ENCODE results near the gene CPZ.
"Not testable (repeated sequence)": the region's sequence is repeated elsewhere in the genome, so short reads cannot be mapped to it uniquely, and the experiment has no call there.

CPZ gene

DNA sequence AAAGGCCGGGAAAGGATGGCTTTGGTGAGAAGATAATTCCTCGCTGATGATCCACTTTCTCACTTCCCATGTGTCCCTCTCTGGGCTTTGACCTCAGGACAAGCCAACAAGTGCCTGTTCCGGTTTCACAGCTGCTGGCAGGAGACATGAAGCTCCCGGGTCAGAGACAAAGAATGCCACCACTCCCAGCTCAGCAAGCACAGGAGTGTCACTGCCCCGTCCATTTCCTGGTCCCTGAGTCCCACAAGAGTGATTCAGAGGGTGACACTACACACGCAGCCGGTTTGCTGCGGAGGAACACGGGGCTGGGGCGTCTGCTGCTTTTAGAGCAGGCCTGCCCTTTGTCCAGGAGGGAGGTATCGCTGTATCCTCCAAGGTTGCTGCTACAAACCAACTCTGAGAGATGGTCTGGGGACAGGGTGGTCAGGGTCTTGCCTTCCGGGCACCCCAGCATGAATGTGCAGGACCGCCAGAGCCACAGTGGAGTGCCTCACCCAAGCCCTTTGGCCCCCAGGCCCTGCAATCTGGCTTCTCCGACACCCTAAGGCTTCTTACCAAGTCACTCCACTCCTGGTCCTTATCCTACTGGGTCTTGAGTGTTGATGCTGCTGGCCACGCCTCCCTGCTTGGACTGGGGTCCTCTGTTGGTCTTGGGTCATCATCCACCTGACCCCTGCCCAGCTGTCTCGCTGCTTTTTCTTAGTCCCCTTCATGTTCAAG lies 49.5 kb downstream of the CPZ start:
- DNase-seq = no peak

DNA sequence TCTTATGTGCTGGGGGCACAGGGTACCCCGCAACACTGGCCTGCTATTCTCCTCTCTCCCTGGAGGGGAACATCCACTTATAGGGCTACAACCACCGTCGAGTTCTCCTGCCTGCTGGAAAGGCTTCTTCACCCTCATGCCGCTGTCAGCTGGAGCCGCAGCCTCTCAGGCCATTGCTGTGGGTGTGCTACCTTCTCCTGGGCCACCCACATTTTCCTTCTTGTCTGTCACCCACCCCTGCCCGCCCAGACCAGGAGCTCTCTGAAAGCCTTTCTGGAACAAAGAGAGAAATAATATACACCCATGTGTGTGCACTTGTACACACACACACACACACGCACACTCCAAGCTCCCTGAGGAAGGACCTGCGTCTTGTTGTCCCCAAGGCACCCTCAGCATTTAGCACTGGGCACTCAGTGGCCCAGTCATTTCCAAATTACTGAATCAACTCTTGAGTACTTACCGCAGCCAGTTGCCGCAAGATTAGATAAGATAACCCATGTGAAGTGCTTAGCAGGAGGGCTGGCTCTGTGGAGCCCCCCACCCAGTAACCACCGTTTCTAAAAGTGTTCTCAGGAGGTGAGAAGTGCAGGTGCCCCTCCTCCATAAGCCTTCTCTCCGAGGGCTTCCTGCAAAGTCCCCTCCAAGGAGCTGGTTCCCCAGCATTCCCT lies 50.2 kb downstream of the CPZ start:
- DNase-seq = no peak

DNA sequence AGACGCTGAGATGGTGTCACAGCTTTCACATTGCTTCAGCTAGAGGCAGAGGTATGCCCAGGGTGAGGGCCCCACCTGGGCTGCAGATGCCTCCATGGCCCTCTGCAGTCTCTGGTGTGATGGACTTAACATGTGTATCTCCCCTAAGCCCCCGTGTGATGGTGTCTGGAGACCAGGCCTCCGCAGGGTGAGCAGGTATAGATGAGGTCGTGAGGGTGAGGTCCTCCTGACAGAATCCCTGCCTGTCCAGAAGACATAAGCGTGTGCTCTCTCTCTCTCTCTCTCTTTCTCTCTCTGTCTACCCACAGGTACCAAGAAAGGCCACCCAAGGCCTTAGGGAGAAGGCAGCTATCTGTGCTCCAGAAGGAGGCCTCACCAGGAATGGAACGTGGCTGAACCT lies 50.9 kb downstream of the CPZ start:
- DNase-seq = no peak

DNA sequence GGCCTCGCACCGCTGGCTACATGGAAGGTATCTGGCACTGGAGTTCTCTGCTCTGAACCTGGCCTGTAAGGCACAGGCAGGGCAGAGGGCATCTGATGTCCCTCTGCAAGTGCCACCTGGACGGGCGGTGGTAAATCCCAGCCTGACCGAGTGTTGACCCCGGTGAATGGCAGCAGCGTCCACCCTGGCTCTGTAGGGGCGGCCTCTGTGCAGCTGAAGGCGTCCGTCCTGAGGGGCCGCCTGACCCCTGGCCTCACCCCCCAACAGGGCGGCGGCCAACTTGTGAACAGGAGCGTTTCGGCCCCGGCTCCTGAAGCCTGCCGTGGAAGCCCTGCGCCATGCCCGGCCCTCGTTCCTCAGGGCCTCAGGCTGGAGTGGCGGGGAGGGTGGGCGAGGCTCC lies 51.4 kb downstream of the CPZ start:
- no peak for DNase-seq

DNA sequence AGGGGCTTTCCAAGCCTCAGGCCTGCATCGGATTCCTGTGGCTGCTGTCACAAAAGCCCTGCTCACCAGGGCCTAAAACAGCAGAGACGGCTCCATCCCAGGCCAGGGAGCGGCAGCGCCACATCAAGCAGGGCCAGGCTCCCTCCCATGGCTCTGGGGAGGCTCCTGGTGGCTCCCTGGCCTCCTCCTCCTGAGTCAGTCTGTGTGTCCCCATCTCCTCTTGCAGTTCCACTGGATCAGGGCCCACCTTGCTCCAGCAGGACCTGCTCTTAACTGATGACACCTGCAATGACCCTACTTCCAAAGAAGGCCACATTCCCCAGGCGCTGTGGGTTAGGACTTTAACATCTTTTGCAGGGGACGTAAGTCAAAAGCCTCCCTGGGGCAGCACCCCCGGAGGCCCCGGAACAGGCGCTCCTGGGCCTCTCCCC lies 51.9 kb downstream of the CPZ start:
- DNase-seq = no peak

DNA sequence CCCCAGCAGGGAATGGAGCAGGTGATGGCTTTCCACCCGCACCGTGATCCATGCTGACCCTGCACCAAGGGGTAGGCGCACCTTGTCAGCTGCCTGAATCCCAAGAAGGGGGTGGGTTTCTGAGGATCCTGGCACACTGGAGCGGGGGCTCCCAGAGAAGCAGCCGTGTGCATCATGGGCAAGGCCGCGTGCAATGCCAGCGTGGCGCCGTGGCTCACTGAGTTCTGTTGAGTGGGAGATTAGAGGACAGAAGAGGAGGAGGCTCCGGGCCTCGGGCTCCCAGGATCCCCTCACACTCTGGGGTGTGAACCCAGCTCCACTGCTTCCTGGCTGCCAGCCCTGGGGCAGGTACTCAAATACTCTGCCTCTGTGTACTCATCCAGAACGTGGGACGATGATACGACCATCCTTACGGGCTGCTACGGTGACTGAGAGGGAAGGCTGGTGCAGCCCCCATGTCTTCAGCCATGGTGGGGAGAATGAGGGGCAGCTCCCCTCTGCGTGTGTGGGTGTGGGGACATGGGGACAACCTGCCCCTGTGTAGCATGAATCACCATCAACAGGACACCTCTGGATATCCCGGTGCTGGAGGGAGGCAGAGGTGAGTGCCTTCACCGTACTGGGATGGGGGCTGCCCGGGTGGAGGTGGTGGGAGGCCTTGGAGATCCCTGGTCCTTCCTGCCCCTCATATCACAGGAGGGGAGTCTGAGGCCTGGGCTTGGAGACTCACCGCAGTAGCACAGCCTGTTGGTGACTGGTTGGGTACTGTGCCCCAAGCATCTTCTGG lies 52.6 kb downstream of the CPZ start:
- DNase-seq = no peak

DNA sequence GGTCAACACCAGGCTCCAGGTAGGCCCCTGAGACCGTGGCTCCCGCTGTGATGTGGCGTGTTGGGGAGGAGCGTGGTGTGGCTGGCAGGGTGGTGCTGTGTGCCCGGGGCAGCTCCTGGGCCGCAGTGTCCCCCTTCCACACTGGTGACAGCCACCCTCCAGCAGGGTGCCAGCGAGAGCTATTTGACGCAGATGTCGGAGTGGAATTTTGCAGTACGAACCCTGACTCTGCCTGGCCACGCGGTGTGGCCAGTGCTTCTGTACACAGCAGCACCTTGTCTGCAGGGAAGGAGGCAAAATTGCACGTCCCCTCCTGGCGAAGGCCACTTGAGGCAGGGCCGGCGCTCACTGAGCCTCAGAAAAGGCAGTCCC lies 53.2 kb downstream of the CPZ start:
- no peak for DNase-seq

DNA sequence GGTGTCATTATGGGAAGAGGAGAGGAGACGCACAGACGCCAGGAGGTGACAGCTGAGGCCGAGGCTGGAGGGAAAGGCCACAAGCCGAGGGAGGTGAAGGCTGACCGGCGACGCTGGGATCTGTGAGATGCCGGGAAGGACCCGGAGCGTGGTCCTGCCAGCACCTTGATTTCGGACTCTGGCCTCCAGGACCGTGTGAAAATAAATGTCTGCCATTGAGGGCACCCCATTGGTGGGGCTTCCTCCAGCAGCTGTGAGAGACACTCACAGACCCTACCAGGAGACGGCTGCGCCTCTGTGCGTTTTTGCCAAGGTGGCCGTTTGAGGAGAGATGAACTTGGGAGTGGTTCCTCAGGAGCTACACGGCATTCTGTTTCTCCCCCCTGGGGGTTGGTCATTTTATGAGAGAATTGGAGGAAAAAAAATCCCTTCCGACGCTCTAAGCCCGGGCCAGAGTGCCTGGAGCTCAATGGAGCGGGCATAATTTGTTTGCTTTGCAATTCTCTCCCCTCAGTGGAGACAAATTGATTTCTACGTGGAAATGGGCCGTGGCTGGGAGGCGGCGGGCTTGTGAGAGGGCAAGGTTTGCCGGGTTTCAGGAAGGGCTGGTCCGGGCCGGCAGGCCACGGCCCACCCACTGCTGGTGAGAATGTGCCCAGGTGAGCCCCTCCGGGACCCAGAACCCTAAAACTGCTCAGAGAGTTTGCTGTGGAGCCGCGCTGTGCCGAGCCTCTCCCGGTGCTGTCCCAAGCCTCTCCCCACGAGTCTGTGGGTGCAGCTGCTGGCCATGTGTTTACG lies 53.9 kb downstream of the CPZ start:
- peak; percentile 53 for DNase-seq

DNA sequence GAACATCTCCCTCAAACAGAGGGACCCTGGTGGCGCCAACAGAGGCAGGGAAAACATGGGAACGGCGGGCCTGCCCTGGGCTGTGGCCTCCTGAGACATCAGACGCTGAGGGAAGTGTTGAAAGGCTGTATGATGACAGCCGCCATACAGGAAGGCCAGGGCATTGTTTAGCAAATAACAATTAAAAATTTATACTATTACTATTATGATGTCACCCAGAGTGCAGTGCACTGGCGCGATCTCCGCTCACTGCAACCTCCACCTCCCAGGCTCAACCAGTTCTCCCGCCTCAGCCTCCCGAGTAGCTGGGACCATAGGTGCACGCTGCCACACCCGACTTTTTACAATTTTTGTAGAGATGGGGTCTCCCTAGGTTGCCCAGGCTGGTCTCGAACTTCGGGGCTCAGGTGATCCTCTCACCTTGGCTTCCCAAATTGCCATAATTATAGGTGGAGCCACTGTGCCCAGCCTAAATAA lies 54.6 kb downstream of the CPZ start:
- DNase-seq = peak; percentile 18

DNA sequence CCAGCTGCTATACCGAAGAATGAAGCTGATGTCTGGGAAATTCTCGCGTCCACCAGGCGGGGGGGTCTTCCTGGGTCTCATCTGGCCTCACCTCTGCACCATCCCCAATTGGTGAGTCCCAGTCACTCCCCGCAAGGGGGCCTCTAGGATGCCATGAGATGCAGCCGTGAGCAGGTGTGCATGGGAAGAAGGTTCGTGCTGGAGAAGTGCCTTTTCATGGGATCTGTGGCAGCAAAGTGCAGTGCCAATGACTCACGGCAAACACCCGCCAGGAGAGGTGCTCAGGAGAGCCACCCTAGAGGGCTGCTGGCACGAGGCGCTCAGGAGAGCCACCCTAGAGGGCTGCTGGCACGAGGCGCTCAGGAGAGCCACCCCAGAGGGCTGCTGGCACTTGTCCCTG lies 55.1 kb downstream of the CPZ start:
- DNase-seq = peak; percentile 8

DNA sequence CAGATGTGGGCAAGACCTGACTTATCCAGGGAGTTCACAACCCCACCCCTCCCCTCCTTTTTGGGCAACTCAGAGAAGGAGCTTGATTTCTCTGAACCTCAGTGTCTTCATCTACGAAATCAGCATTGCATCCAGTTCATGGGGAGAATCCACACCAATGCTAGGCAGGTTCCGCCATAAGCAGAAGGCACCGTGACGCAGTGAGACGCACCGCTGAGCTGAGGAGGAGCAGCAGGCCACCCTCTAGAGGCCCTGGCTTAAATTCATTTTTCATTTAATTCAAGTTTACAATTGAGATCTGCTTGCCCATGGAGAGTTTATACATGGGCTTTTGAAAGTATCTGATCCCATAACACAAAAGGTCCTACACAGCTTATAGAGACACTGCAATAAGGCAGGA lies 55.7 kb downstream of the CPZ start:
- no peak for DNase-seq

DNA sequence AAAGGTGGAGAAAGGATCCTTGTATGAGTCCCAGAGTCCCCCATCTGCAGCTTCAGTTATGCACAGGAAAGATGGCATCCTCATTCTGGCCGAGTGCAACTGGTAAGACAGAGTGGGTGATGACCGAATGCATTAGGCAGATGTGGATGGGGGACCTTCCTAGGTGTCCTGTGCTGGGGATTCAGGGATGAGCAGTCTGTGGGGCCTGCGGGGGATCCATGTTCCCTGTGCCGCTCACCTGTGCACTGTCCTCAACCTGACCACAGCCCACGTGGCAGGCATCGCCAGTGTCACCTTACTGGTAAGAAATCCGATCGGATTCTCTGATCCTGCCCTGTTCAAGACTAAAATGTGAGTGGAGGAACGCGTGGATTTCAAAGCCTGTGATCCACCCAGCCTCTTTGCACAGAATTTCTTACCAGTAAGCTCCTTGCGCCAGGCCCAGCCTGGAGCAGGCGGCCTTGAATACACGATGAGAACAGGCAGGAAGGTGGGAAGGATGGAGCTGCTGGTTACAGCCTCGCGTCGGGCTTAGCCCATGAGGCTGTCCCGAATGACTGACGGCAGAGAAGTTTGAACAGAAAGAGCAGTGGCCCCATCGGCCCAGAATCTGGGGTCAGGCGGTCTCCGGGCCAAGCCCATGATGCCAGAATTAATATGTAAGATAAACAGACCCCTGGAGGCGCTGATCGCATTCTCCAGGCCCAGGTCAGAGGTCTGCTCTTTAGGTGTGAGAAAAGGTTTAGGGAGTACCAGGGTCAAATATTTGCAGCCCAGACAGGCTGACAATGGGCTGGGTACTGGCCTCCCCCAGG lies 56.5 kb downstream of the CPZ start:
- DNase-seq = no peak

DNA sequence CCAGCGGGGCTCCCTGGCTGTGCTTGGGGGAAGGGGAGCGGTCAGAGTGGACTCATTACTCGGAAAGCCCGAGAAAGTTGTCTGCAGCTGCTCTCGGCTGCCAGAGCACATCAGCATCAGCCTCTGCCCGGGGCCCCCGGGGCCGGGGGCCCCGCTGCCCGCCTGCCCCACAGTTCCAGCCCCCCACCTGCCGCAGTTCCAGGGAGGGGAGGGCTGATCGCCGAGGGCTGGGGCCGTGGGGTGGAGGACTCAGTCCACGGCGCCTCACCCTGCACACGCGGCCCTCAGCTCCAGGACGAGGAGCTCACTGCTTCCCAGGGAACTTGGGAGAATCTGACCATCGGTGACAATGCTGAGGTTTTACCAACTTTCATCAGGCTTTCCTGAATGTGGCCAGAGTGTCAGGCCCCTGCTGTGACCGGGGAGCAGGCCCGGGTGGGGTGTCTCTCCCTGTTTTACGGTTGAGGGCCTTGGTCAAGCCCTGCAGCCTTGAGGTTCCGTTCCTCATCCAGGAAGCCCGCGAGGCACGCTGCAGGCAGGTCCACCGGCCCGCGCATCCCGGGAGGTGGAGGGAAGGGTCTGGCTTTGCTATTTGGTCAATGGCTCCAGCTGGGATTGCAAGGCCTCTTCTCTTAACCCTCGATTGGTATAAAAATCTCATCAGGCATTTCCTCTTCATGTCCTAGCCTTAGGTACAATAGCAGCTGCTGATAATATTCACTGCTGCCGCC lies 57.2 kb downstream of the CPZ start:
- DNase-seq = no peak

DNA sequence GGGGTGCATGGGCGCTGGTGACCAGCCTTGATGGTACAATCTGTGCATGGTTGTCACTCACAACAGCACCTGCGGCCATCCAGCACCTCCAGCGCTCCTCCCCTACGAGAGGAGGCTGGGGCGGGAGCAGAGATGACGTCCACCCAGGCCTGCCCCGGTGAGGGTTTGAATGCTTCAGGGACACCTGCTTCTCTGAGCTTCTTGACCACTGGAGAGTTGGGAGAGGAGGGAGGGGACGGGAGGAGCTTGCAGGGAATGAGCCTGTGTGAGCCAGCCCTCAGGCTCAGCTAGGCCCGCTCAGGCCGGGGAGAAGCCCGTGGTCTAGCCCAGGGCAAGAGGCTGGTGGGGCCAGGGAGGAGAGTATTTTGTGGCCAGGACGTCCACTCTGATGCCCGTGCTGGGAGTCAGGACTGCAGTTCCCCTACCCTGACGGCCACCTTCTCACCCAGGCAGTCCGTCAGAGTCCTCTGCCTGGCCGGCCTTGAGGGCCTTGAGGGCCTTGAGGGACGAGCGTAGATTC lies 59.2 kb downstream of the CPZ start:
- no peak for DNase-seq

DNA sequence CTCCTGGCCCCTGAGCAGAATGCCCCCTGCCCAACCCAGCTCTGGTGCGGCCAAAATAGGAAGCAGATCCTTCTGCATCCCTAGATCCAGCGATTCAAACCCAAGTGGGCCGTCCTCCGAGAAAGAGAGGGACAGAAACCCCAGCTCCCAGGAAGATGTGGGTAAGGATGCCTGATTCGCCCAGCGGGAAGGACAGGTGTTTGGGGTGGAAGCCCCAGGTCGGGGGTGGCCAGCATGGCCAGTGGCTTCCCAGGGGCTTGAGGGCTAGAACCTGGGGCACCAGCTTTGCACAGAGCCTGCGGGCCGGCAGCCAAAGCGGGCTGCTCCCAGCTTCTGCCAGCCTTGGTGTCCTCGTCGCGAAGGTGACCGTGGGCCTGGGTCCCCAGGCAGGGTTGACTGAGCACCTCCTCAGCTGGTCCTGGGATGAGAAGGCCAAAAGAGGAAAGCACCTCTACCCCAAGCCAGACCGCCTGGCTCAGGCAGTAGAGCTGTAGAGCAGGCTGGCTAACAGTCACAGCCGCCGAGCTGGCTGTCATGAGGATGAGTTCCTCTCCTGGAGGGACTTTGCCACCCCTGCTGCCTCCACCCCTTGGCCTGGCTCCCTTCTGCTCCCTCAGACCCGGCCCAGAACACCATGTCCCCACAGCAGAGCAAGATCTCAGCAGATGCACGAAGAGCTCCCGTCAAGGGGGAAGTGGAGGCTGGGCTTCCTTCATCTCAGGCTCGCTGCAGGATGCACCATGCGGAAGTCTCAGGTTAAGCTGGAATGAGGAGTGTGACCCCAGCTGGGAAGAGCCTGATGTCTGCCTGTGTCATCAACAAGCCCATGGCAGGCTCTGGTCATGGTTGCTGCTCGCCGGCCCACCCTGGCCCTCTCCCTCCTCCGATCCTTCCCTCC lies 59.9 kb downstream of the CPZ start:
- DNase-seq = no peak

DNA sequence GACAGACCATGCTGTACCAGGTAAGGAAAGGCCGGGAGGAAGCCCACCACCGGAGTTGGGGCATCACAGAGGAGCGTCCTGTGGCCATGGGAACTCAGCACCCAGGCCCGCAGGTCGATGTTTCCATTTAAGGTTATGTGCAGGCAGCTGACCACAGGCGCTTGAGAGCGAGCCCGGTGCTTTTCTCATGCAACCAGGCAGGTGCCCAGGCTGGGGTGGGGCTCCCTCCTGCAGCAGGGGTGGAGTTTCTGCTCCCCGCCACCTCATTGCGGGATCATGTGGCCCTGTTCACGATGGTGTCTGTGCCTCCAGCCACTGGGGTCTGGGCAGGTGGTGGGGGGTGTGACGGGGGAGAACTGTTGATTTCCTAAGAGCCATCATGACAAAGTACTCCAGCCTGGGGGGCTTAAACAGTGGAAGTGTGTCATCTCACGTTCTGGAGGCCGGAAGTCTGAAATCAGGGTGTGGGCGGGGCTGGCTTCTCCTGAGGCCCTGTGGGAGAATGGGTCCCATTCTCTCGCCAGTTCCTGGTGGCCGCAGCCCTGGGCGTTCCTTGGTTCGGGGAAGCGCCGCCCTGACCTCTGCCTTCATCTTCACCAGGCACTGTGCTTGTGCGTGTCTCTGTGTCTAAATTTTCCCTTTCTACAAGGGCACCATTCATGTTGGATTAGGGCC lies 60.9 kb downstream of the CPZ start:
- DNase-seq = no peak

DNA sequence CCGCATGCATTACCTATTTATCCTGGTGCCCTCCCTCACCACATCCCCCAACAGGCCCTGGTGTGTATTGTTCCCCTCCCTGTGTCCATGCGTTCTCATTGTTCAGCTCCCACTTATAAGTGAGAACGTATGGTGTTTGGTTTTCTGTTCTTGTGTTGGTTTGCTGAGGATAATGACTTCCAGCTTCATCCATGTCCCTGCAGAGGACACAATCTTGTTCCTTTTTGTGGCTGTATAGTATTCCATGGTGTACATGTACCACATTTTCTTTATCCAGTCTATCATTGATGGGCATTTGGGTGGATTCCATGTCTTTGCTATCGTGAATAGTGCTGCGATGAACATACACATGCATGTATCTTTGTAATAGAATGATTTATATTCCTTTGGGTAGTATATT lies 61.6 kb downstream of the CPZ start:
- DNase-seq = not testable (repeated sequence)

DNA sequence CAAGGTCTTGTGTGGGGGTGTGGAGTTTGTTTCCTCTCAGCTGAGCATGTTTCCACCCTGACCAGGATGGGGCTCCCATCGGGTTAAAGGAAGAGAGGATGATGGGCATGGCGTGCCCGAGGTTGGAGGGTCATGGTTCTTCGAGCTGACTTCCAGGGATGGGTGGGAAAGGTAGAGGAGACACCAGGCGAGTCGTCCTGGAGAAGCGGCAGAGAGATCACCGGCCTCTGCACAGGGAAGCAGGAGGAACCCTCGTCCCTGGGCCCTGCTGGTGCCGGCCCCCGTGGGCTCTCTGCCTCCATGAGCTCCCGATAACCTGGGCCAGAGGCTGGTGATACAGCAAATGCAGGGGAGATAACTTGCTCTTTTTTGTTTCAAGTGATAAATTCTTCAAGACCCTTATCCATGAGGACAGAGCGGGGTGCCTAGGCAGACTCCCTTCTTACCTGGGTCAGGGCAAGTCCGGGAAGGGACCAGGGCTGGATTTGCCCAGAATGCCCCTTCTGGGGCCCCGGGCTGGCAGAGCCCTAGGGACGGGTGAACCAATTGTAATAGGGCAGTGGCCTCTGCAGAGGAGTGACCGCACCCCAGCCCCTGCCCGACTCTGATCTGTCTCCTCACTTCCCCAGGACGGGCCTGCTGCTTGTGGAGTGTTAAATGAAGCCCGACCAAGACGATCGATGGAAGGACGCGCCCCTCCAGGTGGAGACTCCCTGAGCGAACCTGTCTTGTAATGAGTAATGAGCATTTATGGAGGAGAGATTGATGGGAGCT lies 63.0 kb downstream of the CPZ start:
- no peak for DNase-seq

DNA sequence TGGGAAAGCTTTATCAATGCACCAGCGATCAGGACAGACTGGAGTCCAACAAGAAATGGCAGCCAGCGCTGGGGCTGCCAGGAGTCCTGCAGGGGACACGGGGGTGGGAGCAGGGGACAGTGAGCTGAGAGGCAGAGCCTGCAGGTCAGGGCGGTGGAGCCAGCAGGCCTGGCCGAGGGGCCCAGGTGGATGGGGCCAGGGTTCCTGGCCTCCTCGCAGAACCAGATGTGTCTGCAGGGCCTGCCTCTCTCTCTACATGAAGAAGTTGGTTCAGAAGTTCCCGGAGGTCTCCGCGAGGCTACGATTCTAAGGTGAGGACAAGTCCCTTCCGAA lies 63.6 kb downstream of the CPZ start:
- DNase-seq = no peak

Measured in NCI-H2171 treated with DMSO at 0.1 percent for 48 hours (cell line).